Trophoblast cell (in vitro differentiated cells and primary cell): ENCODE data around the gene ARHGEF16.

ENCODE experiments used
- DNase-seq, 2 donors: peaks; one replicate each; pipeline ENCODE4 v3.0.0-alpha.2; 2016
- H2AFZ ChIP-seq: 2 replicates; pipeline ENCODE4 v1.6.1; 2013; ENCODE audit warnings: low read length, moderate library complexity, mild to moderate bottlenecking; ENCODE audit not compliant: insufficient read depth, poor library complexity
- H2AK5ac ChIP-seq: 2 replicates; pipeline ENCODE4 v1.6.1; 2013; ENCODE audit warnings: mild to moderate bottlenecking, low read length
- H2BK120ac ChIP-seq: 2 replicates; pipeline ENCODE4 v1.6.1; 2013; ENCODE audit warnings: low read length, mild to moderate bottlenecking, moderate library complexity; ENCODE audit not compliant: insufficient read depth, poor library complexity
- H2BK12ac ChIP-seq: 2 replicates; pipeline ENCODE4 v1.6.1; 2013; ENCODE audit warnings: mild to moderate bottlenecking, low read length, moderate library complexity
- H2BK5ac ChIP-seq: 2 replicates; pipeline ENCODE4 v1.6.1; 2013; ENCODE audit warnings: low read length, low read depth, moderate library complexity, mild to moderate bottlenecking; ENCODE audit not compliant: poor library complexity
- H3K14ac ChIP-seq: 2 replicates; pipeline ENCODE4 v1.6.1; 2013; ENCODE audit warnings: mild to moderate bottlenecking, low read length
- H3K18ac ChIP-seq: 2 replicates; pipeline ENCODE4 v1.6.1; 2013; ENCODE audit warnings: mild to moderate bottlenecking, low read length
- H3K23ac ChIP-seq: 2 replicates; pipeline ENCODE4 v1.6.1; 2013; ENCODE audit warnings: low read length
- H3K27ac ChIP-seq: 2 replicates; pipeline ENCODE4 v1.5.1; 2013; ENCODE audit warnings: low read depth, mild to moderate bottlenecking, inconsistent platforms, low read length, moderate library complexity
- H3K27me3 ChIP-seq: 2 replicates; pipeline ENCODE4 v1.6.1; 2013; ENCODE audit warnings: inconsistent platforms, mild to moderate bottlenecking, low read length, moderate library complexity; ENCODE audit not compliant: insufficient read depth
- H3K36me3 ChIP-seq, 2 experiments: 1 replicate in 1 of 2; 2 replicates in 1 of 2; pipeline ENCODE4 v1.6.1; 2013; ENCODE audit warnings: low read length in 2 of 2, mild to moderate bottlenecking in 2 of 2, moderate library complexity in 1 of 2; ENCODE audit not compliant: insufficient read depth in 2 of 2, control insufficient read depth in 1 of 2
- H3K4ac ChIP-seq: 2 replicates; pipeline ENCODE4 v1.6.1; 2013; ENCODE audit warnings: low read depth, mild to moderate bottlenecking, low read length, moderate library complexity
- H3K4me1 ChIP-seq, 2 experiments: 1 replicate in 1 of 2; 2 replicates in 1 of 2; pipeline ENCODE4 v1.6.1; 2013; ENCODE audit warnings: low read length in 2 of 2, mild to moderate bottlenecking in 2 of 2, moderate library complexity in 1 of 2; ENCODE audit not compliant: insufficient read depth in 2 of 2, control insufficient read depth in 1 of 2
- H3K4me2 ChIP-seq: 2 replicates; pipeline ENCODE4 v1.6.1; 2013; ENCODE audit warnings: inconsistent platforms, mild to moderate bottlenecking, low read length, moderate library complexity
- H3K4me3 ChIP-seq: 2 replicates; pipeline ENCODE4 v1.5.1; 2013; ENCODE audit warnings: mild to moderate bottlenecking, low read depth, low read length, inconsistent platforms
- H3K79me1 ChIP-seq: one replicate; pipeline ENCODE4 v1.6.1; 2013; ENCODE audit warnings: low read length
- H3K79me2 ChIP-seq: 2 replicates; pipeline ENCODE4 v1.6.1; 2013; ENCODE audit warnings: low read length, mild to moderate bottlenecking; ENCODE audit not compliant: control insufficient read depth, insufficient read depth, poor library complexity
- H3K9ac ChIP-seq: 2 replicates; pipeline ENCODE4 v1.6.1; 2013; ENCODE audit warnings: mild to moderate bottlenecking, low read length
- H3K9me3 ChIP-seq: 2 replicates; pipeline ENCODE4 v1.6.1; 2013; ENCODE audit warnings: low read depth, mild to moderate bottlenecking, control low read depth, inconsistent platforms, low read length; ENCODE audit not compliant: insufficient read depth
- H4K12ac ChIP-seq: 2 replicates; pipeline ENCODE4 v1.6.1; 2013; ENCODE audit warnings: low read depth, mild to moderate bottlenecking, low read length, moderate library complexity
- H4K8ac ChIP-seq: 2 replicates; pipeline ENCODE4 v1.6.1; 2013; ENCODE audit warnings: low read depth, mild to moderate bottlenecking, low read length, moderate library complexity
- H4K91ac ChIP-seq: one replicate; pipeline ENCODE4 v1.6.1; 2013; ENCODE audit warnings: low read depth, mild to moderate bottlenecking, low read length, moderate library complexity
- WGBS: extraction: QIAGEN DNeasy Blood & Tissue Kit; methylation state at CpG from one replicate; pipeline ENCODE4 v1.1.7; 2013; ENCODE audit warnings: missing lambda C conversion rate; ENCODE audit not compliant: insufficient read length, insufficient coverage; ENCODE audit errors: extremely low coverage; 5-methylcytosine and 5-hydroxymethylcytosine counted together

Gene ARHGEF16

GRCh38 chr1:3440711-3441409 lies 13.6 kb upstream of the ARHGEF16 start:
- Histone ChIP-seq H3K4me3 (no peak overlapping the region), H4K8ac (no peak overlapping the region), H3K79me2 (no peaks in the 10 kb centered on the region), H3K4ac (no peak overlapping the region), H3K9me3 (no peaks in the 10 kb centered on the region), H2BK120ac (no peak overlapping the region), H3K4me1 (no peaks in the 10 kb centered on the region), H2AK5ac (no peak overlapping the region), H3K23ac (no peak overlapping the region), H4K12ac (no peak overlapping the region), H3K36me3 (no peaks in the 10 kb centered on the region), H3K14ac (no peak overlapping the region), H2BK12ac (no peak overlapping the region), H3K27ac (no peak overlapping the region), H3K9ac (no peak overlapping the region), H3K18ac (no peak overlapping the region), H3K4me2 (no peak overlapping the region), H3K27me3 (no peaks in the 10 kb centered on the region), H3K79me1 (no peaks in the 10 kb centered on the region), H2AFZ (no peak overlapping the region), H2BK5ac (no peak overlapping the region), H4K91ac (no peak overlapping the region)
- WGBS, result no CpG with 5 or more reads among the region's 20 CpGs
- no peak for DNase-seq

- H2BK5ac ChIP-seq, result no peak overlapping the region
- H2BK12ac ChIP-seq, result no peak overlapping the region
- H3K4ac ChIP-seq, result no peak overlapping the region
- H3K4me1 ChIP-seq, result no peaks in the 10 kb centered on the region
- no peak overlapping the region for H2AFZ ChIP-seq
- H4K12ac ChIP-seq, result no peak overlapping the region
- H3K9me3 ChIP-seq, result no peaks in the 10 kb centered on the region
- no peak overlapping the region for H3K9ac ChIP-seq
- no peak overlapping the region for H3K4me3 ChIP-seq
- no peak overlapping the region for H4K8ac ChIP-seq
- no CpG with 5 or more reads among the region's 8 CpGs for WGBS
- H3K23ac ChIP-seq, result no peak overlapping the region
- no peaks in the 10 kb centered on the region for H3K79me1 ChIP-seq
- no peaks in the 10 kb centered on the region for H3K36me3 ChIP-seq
- no peak overlapping the region for H2AK5ac ChIP-seq
- DNase-seq, result no peak
- H3K4me2 ChIP-seq, result no peak overlapping the region
- H3K14ac ChIP-seq, result no peak overlapping the region
- H2BK120ac ChIP-seq, result no peak overlapping the region
- no peaks in the 10 kb centered on the region for H3K27me3 ChIP-seq
- no peak overlapping the region for H3K18ac ChIP-seq
- H3K27ac ChIP-seq, result no peak overlapping the region
- H4K91ac ChIP-seq, result no peak overlapping the region
- H3K79me2 ChIP-seq, result no peaks in the 10 kb centered on the region
Observed at GRCh38 chr1:3441410-3441847, 13.0 kb upstream of the ARHGEF16 start.

GRCh38 chr1:3441880-3442279 lies 12.6 kb upstream of the ARHGEF16 start:
- Histone ChIP-seq H4K12ac (no peak overlapping the region), H2BK5ac (no peak overlapping the region), H3K4me2 (no peak overlapping the region), H4K8ac (no peak overlapping the region), H3K79me1 (no peaks in the 10 kb centered on the region), H3K9me3 (no peaks in the 10 kb centered on the region), H2AFZ (no peak overlapping the region), H4K91ac (no peak overlapping the region), H3K4me3 (no peak overlapping the region), H2BK120ac (no peak overlapping the region), H3K18ac (no peak overlapping the region), H3K4ac (no peak overlapping the region), H3K27ac (no peak overlapping the region), H3K4me1 (no peaks in the 10 kb centered on the region), H3K9ac (no peak overlapping the region), H3K79me2 (no peaks in the 10 kb centered on the region), H3K36me3 (no peaks in the 10 kb centered on the region), H2BK12ac (no peak overlapping the region), H3K23ac (no peak overlapping the region), H2AK5ac (no peak overlapping the region), H3K14ac (no peak overlapping the region), H3K27me3 (no peaks in the 10 kb centered on the region)
- no peak for DNase-seq
- WGBS, result no CpG with 5 or more reads among the region's 8 CpGs

GRCh38 chr1:3442331-3442730 lies 12.1 kb upstream of the ARHGEF16 start:
- no peak overlapping the region for H3K4me2 ChIP-seq
- no peaks in the 10 kb centered on the region for H3K9me3 ChIP-seq
- no peaks in the 10 kb centered on the region for H3K27me3 ChIP-seq
- H2AK5ac ChIP-seq, result no peak overlapping the region
- H3K36me3 ChIP-seq, result no peaks in the 10 kb centered on the region
- no peak overlapping the region for H2BK12ac ChIP-seq
- no peak overlapping the region for H2BK120ac ChIP-seq
- H3K79me2 ChIP-seq, result no peaks in the 10 kb centered on the region
- no peak overlapping the region for H3K9ac ChIP-seq
- H3K4me3 ChIP-seq, result no peak overlapping the region
- WGBS, result no CpG with 5 or more reads among the region's 13 CpGs
- no peaks in the 10 kb centered on the region for H3K79me1 ChIP-seq
- no peak overlapping the region for H3K4ac ChIP-seq
- H3K14ac ChIP-seq, result no peak overlapping the region
- H4K91ac ChIP-seq, result no peak overlapping the region
- H3K23ac ChIP-seq, result no peak overlapping the region
- H3K27ac ChIP-seq, result no peak overlapping the region
- DNase-seq, result no peak
- H4K8ac ChIP-seq, result no peak overlapping the region
- no peaks in the 10 kb centered on the region for H3K4me1 ChIP-seq
- H4K12ac ChIP-seq, result no peak overlapping the region
- H2AFZ ChIP-seq, result no peak overlapping the region
- H3K18ac ChIP-seq, result no peak overlapping the region
- no peak overlapping the region for H2BK5ac ChIP-seq
